ENCODE measurements around the gene IL13. TPM values are rescaled to one million over a fixed set of nuclear protein-coding genes. Genes with fewer than 3 reads are reported as not detected.

IL13 gene
- total and polyA plus RNA-seq, 11 donors: 0.34 TPM; not detected in 10

GRCh38 chr5:132675936-132676689 is 18.1 kb downstream of the IL13 start:
- peaks cover 0 to 13% (median 0%) of the 10 kb centered on the region in 12 donors for H3K4me1 ChIP-seq
- no peaks in the 10 kb centered on the region for H3K36me3 ChIP-seq
- DNase-seq: no peak
- H3K27me3 ChIP-seq: no peaks in the 10 kb centered on the region
- WGBS, 4 donors: 89 to 95% (median 93%) methylated on average over 10 to 11 of the region's 11 CpGs
- ATAC-seq: no peak
- no peaks in the 10 kb centered on the region for H3K9me3 ChIP-seq
- no peak overlapping the region for H3K4me3 ChIP-seq
- H3K27ac ChIP-seq: no peak overlapping the region
- no peak for TF ChIP-seq CTCF (IDR thresholded peaks at IDR 0.05)
- TF ChIP-seq POLR2A (IDR thresholded peaks at IDR 0.05): no peak
- intact Hi-C loops (cut with DNase I): no loop called here

- DNase-seq: peak in 1 of 5 donors; percentile 45
- peak in 3 of 4 donors; percentile 48 to 84 (median 79) for ATAC-seq
- no peaks in the 10 kb centered on the region for H3K9me3 ChIP-seq
- H3K27me3 ChIP-seq: no peaks in the 10 kb centered on the region
- intact Hi-C loops (cut with DNase I): no loop called here
- H3K27ac ChIP-seq: no peak overlapping the region
- WGBS, 4 donors: 53 to 60% (median 56%) methylated on average over 7 of the region's 7 CpGs
- no peak overlapping the region for H3K4me3 ChIP-seq
- no peaks in the 10 kb centered on the region for H3K36me3 ChIP-seq
- TF ChIP-seq CTCF (IDR thresholded peaks at IDR 0.05) (peak in 3 of 12 donors; percentile 10 to 24 (median 19)), POLR2A (IDR thresholded peaks at IDR 0.05) (no peak)
- H3K4me1 ChIP-seq: peaks cover 0 to 13% (median 0%) of the 10 kb centered on the region in 12 donors
Observed at GRCh38 chr5:132677191-132677590, 19.2 kb downstream of the IL13 start.

- peaks cover 0 to 13% (median 0%) of the 10 kb centered on the region in 12 donors for H3K4me1 ChIP-seq
- H3K27me3 ChIP-seq: no peaks in the 10 kb centered on the region
- 82 to 90% (median 88%) methylated on average over 15 of the region's 15 CpGs for WGBS, 4 donors
- no peak for ATAC-seq
- intact Hi-C loops (cut with DNase I): no loop called here
- no peak for DNase-seq
- TF ChIP-seq CTCF (IDR thresholded peaks at IDR 0.05): no peak
- no peak for TF ChIP-seq POLR2A (IDR thresholded peaks at IDR 0.05)
- no peaks in the 10 kb centered on the region for H3K36me3 ChIP-seq
- H3K4me3 ChIP-seq: no peak overlapping the region
- no peak overlapping the region for H3K27ac ChIP-seq
- H3K9me3 ChIP-seq: no peaks in the 10 kb centered on the region
Observed at GRCh38 chr5:132677682-132678400, 19.9 kb downstream of the IL13 start.

- H3K27me3 ChIP-seq: no peaks in the 10 kb centered on the region
- whole genome bisulfite sequencing, 4 donors: 88 to 100% (median 93%) methylated on average over 1 of the region's 1 CpG
- intact Hi-C loops (cut with DNase I): no loop called here
- H3K36me3 ChIP-seq: no peaks in the 10 kb centered on the region
- ATAC-seq (no peak), DNase-seq (no peak)
- H3K27ac ChIP-seq: no peak overlapping the region
- no peaks in the 10 kb centered on the region for H3K9me3 ChIP-seq
- no peak overlapping the region for H3K4me3 ChIP-seq
- no peak for TF ChIP-seq POLR2A (IDR thresholded peaks at IDR 0.05)
- TF ChIP-seq CTCF (IDR thresholded peaks at IDR 0.05): no peak
- H3K4me1 ChIP-seq: peaks cover 0 to 13% (median 0%) of the 10 kb centered on the region in 12 donors
Observed at GRCh38 chr5:132678735-132679134, 20.8 kb downstream of the IL13 start.

Measured in heart left ventricle (tissue), 16 donors.